Natural killer cell (primary cell): Measurements from ENCODE around the gene GPR42. TPM values are rescaled to one million over a fixed set of nuclear protein-coding genes. Genes with fewer than 3 reads are reported as not detected.

ENCODE experiments used
- ATAC-seq, 3 donors: fragments of 150-1000 bp in 2 of 3; fragments of 200-7000 bp in 1 of 3; cut with Tn5 transposase; 1 replicate in 1 of 3; 2 replicates in 2 of 3; pipeline ENCODE4 v1.10.0; 2021; ENCODE audit warnings: mild to moderate bottlenecking in 2 of 3, moderate library complexity in 2 of 3
- DNase-seq, 2 donors: peaks; one replicate each; pipeline versions ENCODE4 v3.0.0 to v3.0.0-alpha.2; 2013 to 2021; ENCODE audit warnings: mixed read lengths in 1 of 2
- H3K27ac ChIP-seq: one replicate; pipeline ENCODE4 v1.5.1; 2013; ENCODE audit warnings: mild to moderate bottlenecking, low read length
- H3K27me3 ChIP-seq: one replicate; pipeline ENCODE4 v1.6.1; 2013; ENCODE audit warnings: low read length; ENCODE audit not compliant: control insufficient read depth, insufficient read depth
- H3K36me3 ChIP-seq: one replicate; pipeline ENCODE4 v1.6.1; 2013; ENCODE audit warnings: low read length; ENCODE audit not compliant: control insufficient read depth, insufficient read depth
- H3K4me1 ChIP-seq: one replicate; pipeline ENCODE4 v1.6.1; 2013; ENCODE audit warnings: low read length; ENCODE audit not compliant: control insufficient read depth, insufficient read depth
- H3K4me3 ChIP-seq: one replicate; pipeline ENCODE4 v1.5.1; 2013; ENCODE audit warnings: low read length
- H3K9me3 ChIP-seq: one replicate; pipeline ENCODE4 v1.6.1; 2013; ENCODE audit warnings: low read length; ENCODE audit not compliant: control insufficient read depth, insufficient read depth
- H3K27ac Mint-ChIP-seq, 2 donors: one replicate each; pipeline ENCODE4 v1.8.0; 2022; ENCODE audit warnings: mild to moderate bottlenecking in 2 of 2, mixed read lengths in 2 of 2, moderate library complexity in 1 of 2
- H3K27me3 Mint-ChIP-seq, 2 donors: one replicate each; pipeline ENCODE4 v1.8.0; 2022; ENCODE audit warnings: low read depth in 2 of 2, mixed read lengths in 2 of 2
- H3K36me3 Mint-ChIP-seq: one replicate; pipeline ENCODE4 v1.8.0; 2022; ENCODE audit warnings: mixed read lengths
- H3K4me1 Mint-ChIP-seq, 2 donors: one replicate each; pipeline ENCODE4 v1.8.0; 2022; ENCODE audit warnings: mixed read lengths in 2 of 2
- H3K4me3 Mint-ChIP-seq: one replicate; pipeline ENCODE4 v1.8.0; 2022; ENCODE audit warnings: mild to moderate bottlenecking, moderate library complexity, mixed read lengths
- H3K9me3 Mint-ChIP-seq, 2 donors: one replicate each; pipeline ENCODE4 v1.8.0; 2022; ENCODE audit warnings: mixed read lengths in 2 of 2
- WGBS: methylation state at CpG from one replicate; pipeline ENCODE4 v1.1.7; 2013; ENCODE audit warnings: missing lambda C conversion rate; ENCODE audit not compliant: insufficient coverage; 5-methylcytosine and 5-hydroxymethylcytosine counted together
- intact Hi-C: fragments of 100-400 bp; cut with micrococcal nuclease; formaldehyde crosslinking; loops from one replicate; pipeline ENCODE4 v1.14.2; 2022
- total RNA-seq, 4 donors: library from RNA; stranded (reverse); fragments of 120-200 nt in 1 of 4; gene quantifications; one replicate each; pipeline versions ENCODE4 v1.2.3 to v1.2.4, GENCODE V29; 2013 to 2022
- TF ChIP-seq, protein P1 (sequence below): fragments of 200-600 bp; IDR thresholded peaks from one replicate; pipeline ENCODE4 v1.8.0; 2022; ENCODE audit warnings: antibody characterized with exemption

Gene GPR42
- total RNA-seq, 3 donors from 2014 or later (not counting 1 experiment from before 2014, with no cell fraction given) = 0.19 to 1.5 TPM; not detected in 1

DNA sequence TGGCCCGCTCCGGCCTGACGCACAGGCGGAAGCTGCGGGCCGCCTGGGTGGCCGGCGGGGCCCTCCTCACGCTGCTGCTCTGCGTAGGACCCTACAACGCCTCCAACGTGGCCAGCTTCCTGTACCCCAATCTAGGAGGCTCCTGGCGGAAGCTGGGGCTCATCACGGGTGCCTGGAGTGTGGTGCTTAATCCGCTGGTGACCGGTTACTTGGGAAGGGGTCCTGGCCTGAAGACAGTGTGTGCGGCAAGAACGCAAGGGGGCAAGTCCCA is 18.8 kb upstream of the GPR42 start:
- Histone ChIP-seq H3K9me3 (no peaks in the 10 kb centered on the region), H3K4me1 (peaks cover 26% of the 10 kb centered on the region), H3K27ac (no peak overlapping the region), H3K4me3 (no peak overlapping the region), H3K27me3 (no peaks in the 10 kb centered on the region), H3K36me3 (no peaks in the 10 kb centered on the region)
- H3K4me1 Mint-ChIP-seq = peaks cover 12 to 16% of the 10 kb centered on the region in 2 donors
- DNase-seq = peak in 1 of 2 donors; percentile 14
- 88% methylated on average over 18 of the region's 18 CpGs for WGBS
- intact Hi-C loops = loop anchor here (1.0 to 10.0 kb wide), 3 partner anchors 116 to 243 kb away; no protein-coding TSS in a partner anchor
- TF ChIP-seq, protein P1, sequence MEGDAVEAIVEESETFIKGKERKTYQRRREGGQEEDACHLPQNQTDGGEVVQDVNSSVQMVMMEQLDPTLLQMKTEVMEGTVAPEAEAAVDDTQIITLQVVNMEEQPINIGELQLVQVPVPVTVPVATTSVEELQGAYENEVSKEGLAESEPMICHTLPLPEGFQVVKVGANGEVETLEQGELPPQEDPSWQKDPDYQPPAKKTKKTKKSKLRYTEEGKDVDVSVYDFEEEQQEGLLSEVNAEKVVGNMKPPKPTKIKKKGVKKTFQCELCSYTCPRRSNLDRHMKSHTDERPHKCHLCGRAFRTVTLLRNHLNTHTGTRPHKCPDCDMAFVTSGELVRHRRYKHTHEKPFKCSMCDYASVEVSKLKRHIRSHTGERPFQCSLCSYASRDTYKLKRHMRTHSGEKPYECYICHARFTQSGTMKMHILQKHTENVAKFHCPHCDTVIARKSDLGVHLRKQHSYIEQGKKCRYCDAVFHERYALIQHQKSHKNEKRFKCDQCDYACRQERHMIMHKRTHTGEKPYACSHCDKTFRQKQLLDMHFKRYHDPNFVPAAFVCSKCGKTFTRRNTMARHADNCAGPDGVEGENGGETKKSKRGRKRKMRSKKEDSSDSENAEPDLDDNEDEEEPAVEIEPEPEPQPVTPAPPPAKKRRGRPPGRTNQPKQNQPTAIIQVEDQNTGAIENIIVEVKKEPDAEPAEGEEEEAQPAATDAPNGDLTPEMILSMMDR = no peak
- no peak overlapping the region for H3K27ac Mint-ChIP-seq
- ATAC-seq = no peak
- no peaks in the 10 kb centered on the region for H3K9me3 Mint-ChIP-seq
- H3K27me3 Mint-ChIP-seq = peaks cover 3 to 13% of the 10 kb centered on the region in 2 donors
- H3K4me3 Mint-ChIP-seq = no peak overlapping the region
- no peaks in the 10 kb centered on the region for H3K36me3 Mint-ChIP-seq

- DNase-seq (peak; percentile 58 to 89), ATAC-seq (peak; percentile 74 to 84 (median 77))
- H3K4me1 ChIP-seq = peaks cover 20% of the 10 kb centered on the region
- peaks cover 7 to 9% of the 10 kb centered on the region in 2 donors for H3K27me3 Mint-ChIP-seq
- H3K4me3 ChIP-seq = no peak overlapping the region
- H3K4me3 Mint-ChIP-seq = no peak overlapping the region
- H3K36me3 Mint-ChIP-seq = no peaks in the 10 kb centered on the region
- H3K9me3 Mint-ChIP-seq = no peaks in the 10 kb centered on the region
- H3K9me3 ChIP-seq = no peaks in the 10 kb centered on the region
- TF ChIP-seq, protein P1 = peak; percentile 89
- H3K27ac ChIP-seq = no peak overlapping the region
- peak overlapping the region in 1 of 2 donors; percentile 59 for H3K27ac Mint-ChIP-seq
- intact Hi-C loops = loop anchor here (1.0 to 10.0 kb wide), 3 partner anchors 116 to 242 kb away; no protein-coding TSS in a partner anchor
- peaks cover 10% of the 10 kb centered on the region in 2 donors for H3K4me1 Mint-ChIP-seq
- H3K27me3 ChIP-seq = no peaks in the 10 kb centered on the region
- H3K36me3 ChIP-seq = no peaks in the 10 kb centered on the region
- 41% methylated on average over 30 of the region's 32 CpGs for WGBS
Measured at GRCh38 chr19:35352448-35353304, 18.2 kb upstream of the GPR42 start.

GRCh38 chr19:35353635-35354034 is 17.2 kb upstream of the GPR42 start:
- Mint-ChIP-seq H3K27ac (no peak overlapping the region), H3K4me3 (no peak overlapping the region), H3K4me1 (peaks cover 6 to 17% of the 10 kb centered on the region in 2 donors), H3K27me3 (peaks cover 8 to 14% of the 10 kb centered on the region in 2 donors), H3K9me3 (no peaks in the 10 kb centered on the region), H3K36me3 (no peaks in the 10 kb centered on the region)
- Histone ChIP-seq H3K9me3 (no peaks in the 10 kb centered on the region), H3K36me3 (no peaks in the 10 kb centered on the region), H3K27ac (no peak overlapping the region), H3K27me3 (no peaks in the 10 kb centered on the region), H3K4me1 (peaks cover 16% of the 10 kb centered on the region), H3K4me3 (no peak overlapping the region)
- WGBS = 88% methylated on average over 7 of the region's 9 CpGs
- peak in 1 of 3 donors; percentile 66 for ATAC-seq
- TF ChIP-seq, protein P1 = no peak
- intact Hi-C loops = loop anchor here (10.0 kb wide), 1 partner anchor 241 kb away; no protein-coding TSS in a partner anchor
- DNase-seq = no peak
